Measurements from ENCODE around the gene SMLR1.

The SMLR1 gene

GRCh38 chr6:130824978-130825694 lies 2.1 kb upstream of the SMLR1 start:
- DNase-seq (ENCODE audit: low spot score), result no peak

- no peak for DNase-seq (ENCODE audit: low spot score)
Observed at GRCh38 chr6:130825772-130826441, 1.3 kb upstream of the SMLR1 start.

- no peak for DNase-seq (ENCODE audit: low spot score)
Observed at GRCh38 chr6:130826442-130827246, 562 bp upstream of the SMLR1 start.

- DNase-seq (ENCODE audit: low spot score), result no peak
Observed at GRCh38 chr6:130829333-130829910, 2.2 kb downstream of the SMLR1 start.

- DNase-seq (ENCODE audit: low spot score), result no peak
Observed at GRCh38 chr6:130831607-130832006, 4.4 kb downstream of the SMLR1 start.

GRCh38 chr6:130833569-130833968 lies 6.4 kb downstream of the SMLR1 start:
- DNase-seq (ENCODE audit: low spot score), result no peak

GRCh38 chr6:130834482-130835251 lies 7.5 kb downstream of the SMLR1 start:
- DNase-seq (ENCODE audit: low spot score), result no peak

GRCh38 chr6:130836055-130836640 lies 8.9 kb downstream of the SMLR1 start:
- DNase-seq (ENCODE audit: low spot score), result no peak

- no peak for DNase-seq (ENCODE audit: low spot score)
Observed at GRCh38 chr6:130837067-130837466, 9.9 kb downstream of the SMLR1 start.

GRCh38 chr6:130838250-130838860 lies 11.1 kb downstream of the SMLR1 start:
- DNase-seq (ENCODE audit: low spot score), result no peak

- no peak for DNase-seq (ENCODE audit: low spot score)
Observed at GRCh38 chr6:130838951-130839350, 11.7 kb downstream of the SMLR1 start.

- no peak for DNase-seq (ENCODE audit: low spot score)
Observed at GRCh38 chr6:130839379-130839778, 12.2 kb downstream of the SMLR1 start.

GRCh38 chr6:130840050-130840449 lies 12.8 kb downstream of the SMLR1 start:
- no peak for DNase-seq (ENCODE audit: low spot score)

GRCh38 chr6:130841128-130841728 lies 14.0 kb downstream of the SMLR1 start:
- no peak for DNase-seq (ENCODE audit: low spot score)

GRCh38 chr6:130843575-130844320 lies 16.5 kb downstream of the SMLR1 start:
- DNase-seq (ENCODE audit: low spot score), result peak; percentile 47

- no peak for DNase-seq (ENCODE audit: low spot score)
Observed at GRCh38 chr6:130846501-130846900, 19.3 kb downstream of the SMLR1 start.

GRCh38 chr6:130847001-130847910 lies 20.1 kb downstream of the SMLR1 start:
- no peak for DNase-seq (ENCODE audit: low spot score)

- DNase-seq (ENCODE audit: low spot score), result no peak
Observed at GRCh38 chr6:130848945-130849344, 21.7 kb downstream of the SMLR1 start.

GRCh38 chr6:130849594-130849993 lies 22.4 kb downstream of the SMLR1 start:
- no peak for DNase-seq (ENCODE audit: low spot score)

All from AG20443 (cell line).